ENCODE data around the gene METAP1.
"Not testable (repeated sequence)": the region's sequence is repeated elsewhere in the genome, so short reads cannot be mapped to it uniquely, and the experiment has no call there.

Gene METAP1

GRCh38 chr4:99102634-99103033 lies 107.1 kb downstream of the METAP1 start:
- DNase-seq: no peak

- DNase-seq: no peak
These were observed 107.6 kb downstream of the METAP1 start for GRCh38 chr4:99103166-99103565.

- no peak for DNase-seq
These were observed 108.6 kb downstream of the METAP1 start for GRCh38 chr4:99104153-99104552.

GRCh38 chr4:99109286-99109685 lies 113.8 kb downstream of the METAP1 start:
- not testable (repeated sequence) for DNase-seq

All from NCI-H526 (cell line).